VCaP (cell line): Measurements from ENCODE around the gene C2CD2.

ENCODE experiments used
- H3K27ac ChIP-seq: fragments of 450-650 bp; 2 replicates; pipeline ENCODE4 v1.5.1; 2017
- CTCF ChIP-seq: fragments of 450-650 bp; conservative IDR thresholded peaks from 2 replicates; pipeline ENCODE4 v1.5.1; 2017; ENCODE audit warnings: mild to moderate bottlenecking, moderate library complexity

C2CD2 gene

GRCh38 chr21:41948078-41948895 lies 5.5 kb downstream of the C2CD2 start:
- H3K27ac ChIP-seq: no peak overlapping the region

GRCh38 chr21:41945982-41946381 lies 7.8 kb downstream of the C2CD2 start:
- no peak for TF ChIP-seq CTCF
- H3K27ac ChIP-seq: no peak overlapping the region

More at GRCh38 chr21:41948078-41948895, 5.5 kb downstream of the C2CD2 start:
- TF ChIP-seq CTCF: no peak

GRCh38 chr21:41943851-41944250 lies 10.0 kb downstream of the C2CD2 start:
- no peak overlapping the region for H3K27ac ChIP-seq
- TF ChIP-seq CTCF: no peak

- no peak for TF ChIP-seq CTCF
- H3K27ac ChIP-seq: no peak overlapping the region
Measured at GRCh38 chr21:41942457-41942856, 11.4 kb downstream of the C2CD2 start.

- no peak for TF ChIP-seq CTCF
Measured at GRCh38 chr21:41941941-41942340, 11.9 kb downstream of the C2CD2 start.

GRCh38 chr21:41940431-41940830 lies 13.4 kb downstream of the C2CD2 start:
- no peak for TF ChIP-seq CTCF

More at GRCh38 chr21:41941941-41942340, 11.9 kb downstream of the C2CD2 start:
- no peak overlapping the region for H3K27ac ChIP-seq

GRCh38 chr21:41939391-41939790 lies 14.4 kb downstream of the C2CD2 start:
- no peak for TF ChIP-seq CTCF
- H3K27ac ChIP-seq: no peak overlapping the region

More at GRCh38 chr21:41940431-41940830, 13.4 kb downstream of the C2CD2 start:
- H3K27ac ChIP-seq: no peak overlapping the region
